AG04449 (cell line): ENCODE measurements around the gene NFAT5.

Experiments used
- CTCF ChIA-PET: fragments of 350-600 bp; formaldehyde crosslinking; extraction: SDS; loops from one replicate; lab custom pipeline; 2021; ENCODE audit warnings: antibody characterized with exemption; lab: Yijun Ruan, JAX
- POLR2A ChIA-PET: fragments of 400-600, 350-600 bp; formaldehyde crosslinking; extraction: SDS; loops from one replicate; lab custom pipeline; 2020; ENCODE audit warnings: antibody characterized with exemption, inconsistent platforms; lab: Yijun Ruan, JAX
- DNase-seq: peaks from one replicate; pipeline ENCODE4 v3.0.0-alpha.2; 2010; ENCODE audit warnings: low read depth, low spot score
- H3K4me3 ChIP-seq: 2 replicates; pipeline ENCODE4 v1.5.1; 2011; ENCODE audit warnings: low read depth, mild to moderate bottlenecking, control low read depth, low read length
- CTCF ChIP-seq: IDR thresholded peaks from one replicate; pipeline ENCODE4 v1.5.1; 2011; ENCODE audit warnings: mild to moderate bottlenecking, moderate library complexity, low read length, control low read depth, inconsistent platforms; ENCODE audit not compliant: insufficient read depth; ENCODE audit errors: missing control alignments

Gene NFAT5

GRCh38 chr16:69589434-69590269 is 23.9 kb downstream of the NFAT5 start:
- POLR2A ChIA-PET = no interaction called here
- DNase-seq = no peak
- H3K4me3 ChIP-seq = no peak overlapping the region
- no peak for TF ChIP-seq CTCF
- CTCF ChIA-PET = interaction anchor here (0.9 to 2.5 kb wide), 3 partner anchors 12 to 193 kb away, joined by 3 to 8 read pairs (median 5); no protein-coding TSS in a partner anchor

- TF ChIP-seq CTCF = no peak
- CTCF ChIA-PET = interaction anchor here (1.7 kb wide), 1 partner anchor 192 kb away, joined by 5 read pairs; no protein-coding TSS in a partner anchor
Measured at GRCh38 chr16:69590590-69590989, 24.8 kb downstream of the NFAT5 start.

GRCh38 chr16:69593751-69594255 is 28.0 kb downstream of the NFAT5 start:
- POLR2A ChIA-PET = no interaction called here
- no peak overlapping the region for H3K4me3 ChIP-seq
- no peak for TF ChIP-seq CTCF
- CTCF ChIA-PET = interaction anchor here (3.7 kb wide), 1 partner anchor 196 kb away, joined by 15 read pairs; no protein-coding TSS in a partner anchor
- DNase-seq = no peak

More at GRCh38 chr16:69590590-69590989, 24.8 kb downstream of the NFAT5 start:
- no peak overlapping the region for H3K4me3 ChIP-seq
- POLR2A ChIA-PET = no interaction called here
- DNase-seq = no peak

- TF ChIP-seq CTCF = no peak
- H3K4me3 ChIP-seq = no peak overlapping the region
- POLR2A ChIA-PET = no interaction called here
- CTCF ChIA-PET = interaction anchor here (3.7 kb wide), 1 partner anchor 198 kb away, joined by 15 read pairs; no protein-coding TSS in a partner anchor
- DNase-seq = no peak
Measured at GRCh38 chr16:69595127-69596036, 29.6 kb downstream of the NFAT5 start.

- ChIA-PET POLR2A (no interaction called here), CTCF (interaction anchor here (1.0 to 3.7 kb wide), 2 partner anchors 12 to 199 kb away, joined by 4 to 15 read pairs; no protein-coding TSS in a partner anchor)
- TF ChIP-seq CTCF = no peak
Measured at GRCh38 chr16:69596801-69597200, 31.0 kb downstream of the NFAT5 start.

More at GRCh38 chr16:69596801-69597200, 31.0 kb downstream of the NFAT5 start:
- no peak for DNase-seq
- H3K4me3 ChIP-seq = no peak overlapping the region
